HCT116 (cell line): Measurements from ENCODE around the gene DDX41.
A peak's percentile ranks its signal among the peaks of the same experiment; 100 is the strongest.

Source experiments
- CEBPB ChIP-seq: IDR thresholded peaks from 2 replicates; pipeline ENCODE4 v1.6.1; 2012; ENCODE audit warnings: low read depth
- CTCF ChIP-seq, 3 experiments: fragments of 200-600 bp in 1 of 3; sonication (generic) in 1 of 3; IDR thresholded peaks in 2 of 3; conservative IDR thresholded peaks in 1 of 3; 2 replicates each; pipeline ENCODE4 v1.5.1; 2012 to 2017; ENCODE audit warnings: low read depth in 2 of 3, low read length in 2 of 3, antibody characterized with exemption in 1 of 3, borderline replicate concordance in 1 of 3, control low read depth in 1 of 3, mild to moderate bottlenecking in 1 of 3, mixed read lengths in 1 of 3, mixed run types in 1 of 3, moderate library complexity in 1 of 3; ENCODE audit not compliant: insufficient read depth in 1 of 3
- EZH2 ChIP-seq: fragments of 200-600 bp; sonication (generic); IDR thresholded peaks from 2 replicates; pipeline ENCODE4 v1.6.1; 2017; ENCODE audit warnings: antibody characterized with exemption, mixed run types
- JUND ChIP-seq: IDR thresholded peaks from 2 replicates; pipeline ENCODE4 v1.6.1; 2012
- MAX ChIP-seq: IDR thresholded peaks from 2 replicates; pipeline ENCODE4 v1.6.1; 2012
- POLR2A ChIP-seq: IDR thresholded peaks from 2 replicates; pipeline ENCODE4 v1.7.0; 2011; ENCODE audit warnings: borderline replicate concordance; ENCODE audit not compliant: insufficient read depth, insufficient read length; ENCODE audit errors: extremely low read depth
- POLR2AphosphoS5 ChIP-seq: IDR thresholded peaks from 2 replicates; pipeline ENCODE4 v1.6.1; 2011; ENCODE audit warnings: mild to moderate bottlenecking, low read depth, low read length, moderate library complexity
- RAD21 ChIP-seq: IDR thresholded peaks from 2 replicates; pipeline ENCODE4 v1.6.1; 2012; ENCODE audit warnings: low read depth, mild to moderate bottlenecking
- SP1 ChIP-seq: IDR thresholded peaks from 2 replicates; pipeline ENCODE4 v1.6.1; 2012; ENCODE audit warnings: low read depth
- SRF ChIP-seq: IDR thresholded peaks from 2 replicates; pipeline ENCODE4 v1.6.1; 2012; ENCODE audit warnings: low read depth
- YY1 ChIP-seq: IDR thresholded peaks from 2 replicates; pipeline ENCODE4 v1.6.1; 2011; ENCODE audit warnings: low read length, low read depth, moderate library complexity, mild to moderate bottlenecking; ENCODE audit not compliant: insufficient replicate concordance; ENCODE audit errors: extremely low read depth
- ZBTB33 ChIP-seq: IDR thresholded peaks from 2 replicates; pipeline ENCODE4 v1.6.1; 2011; ENCODE audit warnings: mild to moderate bottlenecking, low read length, moderate library complexity; ENCODE audit not compliant: insufficient replicate concordance; ENCODE audit errors: extremely low read depth
- ZFX ChIP-seq: fragments of 450-650 bp; IDR thresholded peaks from 2 replicates; pipeline ENCODE4 v1.6.1; 2017
- ZNF274 ChIP-seq: fragments of 200-500 bp; sonication (Bioruptor generic); IDR thresholded peaks from 2 replicates; pipeline ENCODE4 v1.6.1; 2014; ENCODE audit warnings: mild to moderate bottlenecking, low read depth, low read length, inconsistent platforms

DNA sequence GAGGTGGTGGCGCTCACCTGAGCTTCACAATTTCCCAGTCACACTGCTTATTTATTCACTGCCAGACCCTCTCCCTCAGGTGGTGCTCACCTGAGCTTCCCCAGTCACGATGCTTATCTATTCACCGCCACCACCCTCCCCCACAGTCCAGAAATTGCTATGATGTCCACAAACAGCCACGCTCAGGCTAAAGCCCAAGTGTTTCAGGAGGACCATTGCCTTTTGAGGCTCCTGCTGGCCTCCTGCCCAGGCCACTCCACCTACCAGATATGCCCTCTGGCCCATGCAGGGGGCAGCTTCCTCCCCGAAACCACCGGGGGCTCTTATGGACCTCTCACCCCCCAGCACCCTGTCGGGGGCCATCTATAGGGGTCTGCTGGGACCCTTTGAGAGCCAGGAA is 23.9 kb downstream of the DDX41 start:
- no peak for TF ChIP-seq ZNF274
- TF ChIP-seq POLR2A: no peak
- TF ChIP-seq YY1: no peak
- no peak for TF ChIP-seq EZH2
- TF ChIP-seq ZBTB33: no peak
- TF ChIP-seq SRF: no peak
- no peak for TF ChIP-seq CTCF (IDR thresholded peaks at IDR 0.05 in 2 of 3, conservative IDR thresholded peaks at IDR 0.05 in 1 of 3; ENCODE audit: borderline replicate concordance in 1 of 3, insufficient read depth in 1 of 3, low read depth in 2 of 3, low read length in 2 of 3)
- 0 out of 2 replicates have a peak, but pooled peaks have one; percentile 14 for TF ChIP-seq POLR2AphosphoS5
- TF ChIP-seq ZFX: no peak
- no peak for TF ChIP-seq JUND
- TF ChIP-seq SP1: no peak
- no peak for TF ChIP-seq MAX
- no peak for TF ChIP-seq RAD21
- TF ChIP-seq CEBPB: no peak
